SU-DHL-6 (cell line): ENCODE data around the gene TMEM175.

Experiments used
- H2AFZ ChIP-seq: fragments of 200-600 bp; sonication (generic); 2 replicates; pipeline ENCODE4 v1.6.1; 2014; ENCODE audit warnings: low read depth, mild to moderate bottlenecking, moderate library complexity, mixed read lengths, antibody characterized with exemption, low read length; ENCODE audit not compliant: severe bottlenecking
- H3F3A ChIP-seq: fragments of 200-600 bp; shearing (Covaris generic); 2 replicates; pipeline ENCODE4 v1.6.0; 2016; ENCODE audit warnings: antibody characterized with exemption, mild to moderate bottlenecking; ENCODE audit not compliant: insufficient read depth
- H3K27ac ChIP-seq: fragments of 200-600 bp; sonication (generic); 2 replicates; pipeline ENCODE4 v1.5.1; 2016; ENCODE audit warnings: low read depth, mild to moderate bottlenecking, low read length, moderate library complexity, mixed read lengths
- H3K27me3 ChIP-seq: fragments of 200-600 bp; sonication (generic), shearing (Covaris generic); 2 replicates; pipeline ENCODE4 v1.6.0; 2014; ENCODE audit warnings: mild to moderate bottlenecking, low read length
- H3K36me3 ChIP-seq: fragments of 200-600 bp; sonication (generic); 2 replicates; pipeline ENCODE4 v1.6.1; 2014; ENCODE audit warnings: mild to moderate bottlenecking, low read length, mixed read lengths
- H3K4me2 ChIP-seq: fragments of 300-600, 200-600 bp; shearing (Covaris generic), sonication (generic); 2 replicates; pipeline ENCODE4 v1.6.0; 2014; ENCODE audit warnings: low read length, low read depth, mild to moderate bottlenecking; ENCODE audit not compliant: poor library complexity, severe bottlenecking
- H3K4me3 ChIP-seq: fragments of 200-600 bp; sonication (generic); 2 replicates; pipeline ENCODE4 v1.5.1; 2014; ENCODE audit warnings: antibody characterized with exemption, low read length, mild to moderate bottlenecking, mixed read lengths; ENCODE audit not compliant: insufficient read depth, poor library complexity, severe bottlenecking
- H3K79me2 ChIP-seq: fragments of 200-600 bp; sonication (generic); 2 replicates; pipeline ENCODE4 v1.6.1; 2014; ENCODE audit warnings: mild to moderate bottlenecking, low read length, moderate library complexity; ENCODE audit not compliant: insufficient read depth
- H3K9ac ChIP-seq: fragments of 200-600 bp; sonication (generic); 2 replicates; pipeline ENCODE4 v1.7.0; 2014; ENCODE audit warnings: mild to moderate bottlenecking, low read length
- H3K9me2 ChIP-seq: fragments of 200-600 bp; sonication (generic); replicated peaks from 2 replicates; pipeline ENCODE4 v1.6.1; 2014; ENCODE audit warnings: low read length; ENCODE audit not compliant: insufficient read depth
- H3K9me3 ChIP-seq: fragments of 200-600 bp; sonication (generic); 2 replicates; pipeline ENCODE4 v1.6.1; 2014; ENCODE audit warnings: low read length, mixed read lengths; ENCODE audit not compliant: insufficient read depth
- H4K20me1 ChIP-seq: fragments of 200-600 bp; sonication (generic); 2 replicates; pipeline ENCODE4 v1.6.1; 2014; ENCODE audit warnings: low read depth, mild to moderate bottlenecking, antibody characterized with exemption, low read length, moderate library complexity, mixed read lengths
- EZH2phosphoT487 ChIP-seq: fragments of 200-600 bp; sonication (generic), shearing (Covaris generic); conservative IDR thresholded peaks from 2 replicates; pipeline ENCODE4 v1.6.1; 2018; ENCODE audit warnings: mild to moderate bottlenecking, antibody characterized with exemption, low read length, moderate library complexity, mixed read lengths
- TF ChIP-seq, protein P1 (sequence below): fragments of 200-600 bp; sonication (generic); IDR thresholded peaks from one replicate; pipeline ENCODE4 v1.5.1; 2017; ENCODE audit warnings: antibody characterized with exemption, mild to moderate bottlenecking, low read length, moderate library complexity; ENCODE audit not compliant: insufficient read depth, poor library complexity, severe bottlenecking

Gene TMEM175

DNA sequence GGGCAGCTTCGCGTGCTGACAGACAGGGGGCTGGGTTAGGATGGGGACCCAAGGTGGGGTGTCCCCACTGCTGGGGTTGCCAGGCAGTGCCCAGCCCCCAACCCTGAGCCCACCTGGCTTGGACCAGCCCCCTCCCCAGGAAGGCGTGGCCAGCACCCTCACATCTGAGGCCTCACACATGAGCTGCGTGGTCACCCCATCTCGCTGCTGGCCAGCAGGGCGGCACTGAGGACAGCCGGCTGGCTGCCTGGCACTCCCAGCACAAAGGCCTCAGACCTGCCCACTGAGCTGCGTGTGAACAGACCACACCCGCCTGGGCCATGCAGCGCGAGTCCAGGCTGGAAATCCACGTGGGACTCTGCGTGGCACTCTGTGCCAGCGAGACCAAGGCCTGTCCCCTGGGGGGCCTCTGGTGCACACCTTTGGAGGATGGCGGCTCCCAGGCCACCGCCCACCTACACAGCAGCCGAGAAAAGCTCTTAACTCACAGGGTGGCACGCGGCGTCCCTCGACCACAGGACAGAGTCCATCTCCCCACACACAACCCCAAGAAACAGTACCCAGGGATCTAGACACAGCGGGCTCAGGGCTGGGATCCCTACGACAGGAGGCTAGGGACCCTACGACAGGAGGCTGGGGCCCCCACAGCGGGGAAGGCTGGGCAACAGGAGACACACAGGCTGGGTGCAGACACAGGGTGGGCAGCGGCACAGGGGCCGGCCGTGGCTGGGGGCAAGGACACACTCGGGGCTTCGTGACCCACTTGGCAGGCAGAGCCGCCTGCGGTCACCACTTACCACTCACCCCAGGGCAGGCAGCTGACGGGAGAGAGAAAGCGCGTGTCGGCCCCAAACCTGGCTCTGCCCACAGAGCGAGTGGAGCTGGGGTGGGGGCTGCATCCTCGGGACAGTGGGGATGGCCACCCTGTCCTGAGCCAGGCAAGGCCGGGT, 31.3 kb downstream of the TMEM175 start:
- H3K36me3 ChIP-seq, result no peaks in the 10 kb centered on the region
- no peaks in the 10 kb centered on the region for H3F3A ChIP-seq
- no peak overlapping the region for H3K27ac ChIP-seq
- no peak overlapping the region for H2AFZ ChIP-seq
- H3K27me3 ChIP-seq, result no peaks in the 10 kb centered on the region
- H3K4me2 ChIP-seq, result no peak overlapping the region
- no peaks in the 10 kb centered on the region for H3K79me2 ChIP-seq
- no peaks in the 10 kb centered on the region for H3K9me2 ChIP-seq
- H3K4me3 ChIP-seq, result no peak overlapping the region
- no peak overlapping the region for H3K9ac ChIP-seq
- H3K9me3 ChIP-seq, result no peaks in the 10 kb centered on the region
- TF ChIP-seq, protein P1, sequence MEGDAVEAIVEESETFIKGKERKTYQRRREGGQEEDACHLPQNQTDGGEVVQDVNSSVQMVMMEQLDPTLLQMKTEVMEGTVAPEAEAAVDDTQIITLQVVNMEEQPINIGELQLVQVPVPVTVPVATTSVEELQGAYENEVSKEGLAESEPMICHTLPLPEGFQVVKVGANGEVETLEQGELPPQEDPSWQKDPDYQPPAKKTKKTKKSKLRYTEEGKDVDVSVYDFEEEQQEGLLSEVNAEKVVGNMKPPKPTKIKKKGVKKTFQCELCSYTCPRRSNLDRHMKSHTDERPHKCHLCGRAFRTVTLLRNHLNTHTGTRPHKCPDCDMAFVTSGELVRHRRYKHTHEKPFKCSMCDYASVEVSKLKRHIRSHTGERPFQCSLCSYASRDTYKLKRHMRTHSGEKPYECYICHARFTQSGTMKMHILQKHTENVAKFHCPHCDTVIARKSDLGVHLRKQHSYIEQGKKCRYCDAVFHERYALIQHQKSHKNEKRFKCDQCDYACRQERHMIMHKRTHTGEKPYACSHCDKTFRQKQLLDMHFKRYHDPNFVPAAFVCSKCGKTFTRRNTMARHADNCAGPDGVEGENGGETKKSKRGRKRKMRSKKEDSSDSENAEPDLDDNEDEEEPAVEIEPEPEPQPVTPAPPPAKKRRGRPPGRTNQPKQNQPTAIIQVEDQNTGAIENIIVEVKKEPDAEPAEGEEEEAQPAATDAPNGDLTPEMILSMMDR, result no peak
- no peak for TF ChIP-seq EZH2phosphoT487
- H4K20me1 ChIP-seq, result no peaks in the 10 kb centered on the region

DNA sequence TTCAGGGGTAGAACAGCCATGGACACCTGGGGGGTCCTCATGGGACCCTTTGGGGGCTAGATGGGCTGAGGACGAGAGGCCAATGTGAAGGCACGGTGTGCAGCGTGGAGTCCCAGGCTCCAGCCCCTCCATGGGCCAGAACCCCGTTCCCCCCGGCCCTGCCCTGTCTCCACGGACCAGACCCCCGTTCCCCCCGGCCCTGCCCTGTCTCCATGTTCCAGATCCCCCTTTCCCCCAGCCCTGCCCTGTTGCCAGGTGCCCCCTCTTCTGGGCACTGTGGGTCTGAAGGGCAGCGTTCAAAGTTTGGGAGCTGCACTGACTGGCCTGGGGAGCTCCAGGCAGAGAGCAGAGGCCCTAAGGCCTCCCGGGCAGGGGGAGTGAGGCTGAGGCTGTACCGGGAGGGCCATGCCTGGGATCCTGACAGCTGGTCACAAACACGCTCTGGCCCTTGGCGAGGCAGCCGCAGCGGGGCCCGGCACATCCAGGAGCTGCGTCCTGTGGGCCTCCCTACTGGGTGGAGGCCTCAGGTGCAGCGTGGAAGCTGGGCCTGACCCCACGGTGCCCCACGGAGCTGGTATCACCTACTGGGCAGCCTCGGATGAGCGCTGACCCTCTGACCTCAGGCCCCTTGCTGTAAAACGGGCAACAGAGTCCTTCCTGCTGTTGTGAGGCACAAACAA, 32.2 kb downstream of the TMEM175 start:
- H3K27ac ChIP-seq, result no peak overlapping the region
- H3K79me2 ChIP-seq, result no peaks in the 10 kb centered on the region
- no peaks in the 10 kb centered on the region for H3K9me2 ChIP-seq
- H3K9ac ChIP-seq, result no peak overlapping the region
- H3K4me2 ChIP-seq, result no peak overlapping the region
- no peaks in the 10 kb centered on the region for H3F3A ChIP-seq
- TF ChIP-seq, protein P1, result no peak
- TF ChIP-seq EZH2phosphoT487, result no peak
- H2AFZ ChIP-seq, result no peak overlapping the region
- no peak overlapping the region for H3K4me3 ChIP-seq
- no peaks in the 10 kb centered on the region for H3K36me3 ChIP-seq
- no peaks in the 10 kb centered on the region for H4K20me1 ChIP-seq
- no peaks in the 10 kb centered on the region for H3K27me3 ChIP-seq
- no peaks in the 10 kb centered on the region for H3K9me3 ChIP-seq

DNA sequence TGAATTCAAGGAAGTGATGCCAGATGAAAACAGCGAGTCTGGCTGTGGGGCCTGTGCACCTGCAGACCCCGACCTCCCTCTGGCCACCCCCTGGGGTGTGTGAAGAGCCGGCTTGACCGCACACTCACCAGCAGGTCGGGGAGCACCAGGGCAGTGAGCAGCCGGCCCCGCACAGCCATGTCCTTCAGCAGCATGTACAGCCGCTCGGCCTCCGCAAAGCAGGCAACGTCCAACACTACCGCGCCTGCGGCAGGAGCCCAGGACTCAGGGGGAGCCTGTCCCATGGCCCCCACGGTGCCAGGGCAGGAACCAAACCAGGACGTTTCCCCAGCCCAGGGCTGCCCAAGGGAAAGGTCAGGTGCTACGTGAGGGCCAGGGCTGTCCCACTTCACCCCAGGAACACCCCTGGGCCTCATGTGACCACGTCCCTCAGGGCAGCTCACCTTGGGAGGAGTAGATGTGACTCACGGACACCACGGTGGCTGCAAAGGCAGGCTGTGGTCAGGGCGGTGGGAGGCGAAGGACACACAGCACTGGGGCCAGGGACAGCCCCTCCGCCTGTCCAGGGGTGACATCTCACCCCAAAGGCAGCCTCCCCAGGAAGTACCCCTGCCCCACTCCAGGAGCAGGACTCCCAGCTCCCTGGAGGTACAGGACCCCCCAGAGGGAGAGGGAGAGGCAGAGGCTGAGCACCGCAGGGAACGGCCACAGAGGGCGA, 32.9 kb downstream of the TMEM175 start:
- Histone ChIP-seq H3K9me2 (no peaks in the 10 kb centered on the region), H3K9ac (no peak overlapping the region), H3K27ac (no peak overlapping the region), H3K79me2 (no peaks in the 10 kb centered on the region), H3K27me3 (no peaks in the 10 kb centered on the region), H4K20me1 (no peaks in the 10 kb centered on the region), H3K4me3 (no peak overlapping the region), H3K9me3 (no peaks in the 10 kb centered on the region), H3F3A (no peaks in the 10 kb centered on the region), H3K4me2 (no peak overlapping the region), H3K36me3 (no peaks in the 10 kb centered on the region), H2AFZ (no peak overlapping the region)
- TF ChIP-seq EZH2phosphoT487, result no peak
- TF ChIP-seq, protein P1, result no peak
